WTC11 (cell line): ENCODE measurements around the gene TTC7B. TPM values are rescaled to one million over a fixed set of nuclear protein-coding genes. Genes with fewer than 3 reads are reported as not detected.

Experiments
- ATAC-seq: fragments of 200-7000 bp; cut with Tn5 transposase; 2 replicates; pipeline ENCODE4 v1.10.0; 2021; ENCODE audit warnings: mild to moderate bottlenecking, moderate library complexity
- CTCF ChIA-PET: fragments of 300-600 bp; sonication (Branson Sonifier 250); formaldehyde crosslinking; loops from one replicate; lab custom pipeline; 2021; ENCODE audit warnings: antibody characterized with exemption; lab: Charles Lee
- POLR2A ChIA-PET: fragments of 350-600 bp; sonication (Branson Sonifier 250); formaldehyde crosslinking; loops from one replicate; lab custom pipeline; 2021; ENCODE audit warnings: antibody characterized with exemption; lab: Charles Lee
- DNase-seq: peaks from one replicate; pipeline ENCODE4 v3.0.0; 2021; ENCODE audit warnings: low spot score
- H3K27ac Mint-ChIP-seq: 2 replicates; pipeline ENCODE4 v1.8.0; 2021; ENCODE audit warnings: mixed read lengths
- H3K27me3 Mint-ChIP-seq: 2 replicates; pipeline ENCODE4 v1.8.0; 2021; ENCODE audit warnings: low read depth, mild to moderate bottlenecking, moderate library complexity, mixed read lengths
- H3K36me3 Mint-ChIP-seq: 2 replicates; pipeline ENCODE4 v1.8.0; 2021; ENCODE audit warnings: mixed read lengths
- H3K4me1 Mint-ChIP-seq: 2 replicates; pipeline ENCODE4 v1.8.0; 2022; ENCODE audit warnings: mixed read lengths
- H3K4me3 Mint-ChIP-seq: 2 replicates; pipeline ENCODE4 v1.8.0; 2021; ENCODE audit warnings: mild to moderate bottlenecking, moderate library complexity, mixed read lengths
- H3K9me3 Mint-ChIP-seq: 2 replicates; pipeline ENCODE4 v1.8.0; 2021; ENCODE audit warnings: mixed read lengths
- ETV6 ChIP-seq: sonication (generic); formaldehyde crosslinking; IDR thresholded peaks from 2 replicates; pipeline ENCODE4 v1.8.1; 2022; ENCODE audit warnings: mild to moderate bottlenecking, missing genetic modification reagents
- GTF2I ChIP-seq: fragments of 250-450 bp; sonication (Bioruptor Pico); conservative IDR thresholded peaks from 2 replicates; pipeline ENCODE4 v1.4.0; 2021; ENCODE audit warnings: mild to moderate bottlenecking
- HMGA2 ChIP-seq: fragments of 250-450 bp; sonication (Bioruptor Pico); IDR thresholded peaks from 2 replicates; pipeline ENCODE4 v1.4.0; 2021; ENCODE audit warnings: mild to moderate bottlenecking, moderate library complexity
- HMGXB4 ChIP-seq: sonication (generic); formaldehyde crosslinking; IDR thresholded peaks from 2 replicates; pipeline ENCODE4 v1.8.1; 2023; ENCODE audit warnings: mild to moderate bottlenecking, moderate library complexity, missing genetic modification reagents
- MAX ChIP-seq: sonication (generic); formaldehyde crosslinking; IDR thresholded peaks from 2 replicates; pipeline ENCODE4 v1.8.0; 2022; ENCODE audit warnings: mild to moderate bottlenecking, missing genetic modification reagents
- NR2C2 ChIP-seq: sonication (generic); formaldehyde crosslinking; IDR thresholded peaks from 2 replicates; pipeline ENCODE4 v1.8.0; 2022; ENCODE audit warnings: mild to moderate bottlenecking, missing genetic modification reagents
- SMAD3 ChIP-seq: sonication (generic); formaldehyde crosslinking; IDR thresholded peaks from 2 replicates; pipeline ENCODE4 v1.8.0; 2022; ENCODE audit warnings: missing genetic modification reagents, mild to moderate bottlenecking, borderline replicate concordance
- TEAD4 ChIP-seq: sonication (generic); formaldehyde crosslinking; IDR thresholded peaks from 2 replicates; pipeline ENCODE4 v1.8.0; 2022; ENCODE audit warnings: mild to moderate bottlenecking, missing genetic modification reagents
- ZBTB43 ChIP-seq: sonication (generic); formaldehyde crosslinking; IDR thresholded peaks from 2 replicates; pipeline ENCODE4 v1.8.1; 2023; ENCODE audit warnings: mild to moderate bottlenecking, missing genetic modification reagents
- ZMAT4 ChIP-seq: fragments of 250-450 bp; sonication (Bioruptor Pico); IDR thresholded peaks from 2 replicates; pipeline ENCODE4 v1.9.0; 2021; ENCODE audit warnings: mild to moderate bottlenecking
- ZNF219 ChIP-seq: sonication (generic); formaldehyde crosslinking; IDR thresholded peaks from 2 replicates; pipeline ENCODE4 v1.8.0; 2023; ENCODE audit warnings: missing genetic modification reagents, mild to moderate bottlenecking, borderline replicate concordance
- ZNF263 ChIP-seq: sonication (generic); formaldehyde crosslinking; IDR thresholded peaks from 2 replicates; pipeline ENCODE4 v1.8.1; 2022; ENCODE audit warnings: low read depth, mild to moderate bottlenecking, moderate library complexity, missing genetic modification reagents
- ZNF396 ChIP-seq: fragments of 250-450 bp; sonication (Bioruptor Pico); IDR thresholded peaks from 2 replicates; pipeline ENCODE4 v1.8.0; 2021; ENCODE audit warnings: mild to moderate bottlenecking, moderate library complexity, borderline replicate concordance
- total RNA-seq: library from RNA; stranded (reverse); gene quantifications from 3 replicates; pipeline ENCODE4 v1.2.3, GENCODE V29; 2021
- TF ChIP-seq, protein P1 (sequence below): sonication (generic); formaldehyde crosslinking; IDR thresholded peaks from 2 replicates; pipeline ENCODE4 v1.8.1; 2023; ENCODE audit warnings: mild to moderate bottlenecking, missing genetic modification reagents
- TF ChIP-seq, protein P2 (sequence below): sonication (generic); formaldehyde crosslinking; IDR thresholded peaks from 2 replicates; pipeline ENCODE4 v1.8.1; 2022; ENCODE audit warnings: missing genetic modification reagents, borderline replicate concordance
- TF ChIP-seq, protein P3 (sequence below): sonication (generic); formaldehyde crosslinking; IDR thresholded peaks from 2 replicates; pipeline ENCODE4 v1.8.1; 2023; ENCODE audit warnings: mild to moderate bottlenecking, missing genetic modification reagents, borderline replicate concordance
- TF ChIP-seq, protein P4 (sequence below): sonication (generic); formaldehyde crosslinking; IDR thresholded peaks from 2 replicates; pipeline ENCODE4 v1.8.0; 2022; ENCODE audit warnings: mild to moderate bottlenecking, missing genetic modification reagents

The TTC7B gene
- total RNA-seq, 1 experiment from 2014 or later = 27.6 TPM

GRCh38 chr14:90805084-90805391, 11.2 kb downstream of the TTC7B start (continued):
- no peak for TF ChIP-seq TEAD4 (CRISPR knock-in tag)
- TF ChIP-seq, protein P1, sequence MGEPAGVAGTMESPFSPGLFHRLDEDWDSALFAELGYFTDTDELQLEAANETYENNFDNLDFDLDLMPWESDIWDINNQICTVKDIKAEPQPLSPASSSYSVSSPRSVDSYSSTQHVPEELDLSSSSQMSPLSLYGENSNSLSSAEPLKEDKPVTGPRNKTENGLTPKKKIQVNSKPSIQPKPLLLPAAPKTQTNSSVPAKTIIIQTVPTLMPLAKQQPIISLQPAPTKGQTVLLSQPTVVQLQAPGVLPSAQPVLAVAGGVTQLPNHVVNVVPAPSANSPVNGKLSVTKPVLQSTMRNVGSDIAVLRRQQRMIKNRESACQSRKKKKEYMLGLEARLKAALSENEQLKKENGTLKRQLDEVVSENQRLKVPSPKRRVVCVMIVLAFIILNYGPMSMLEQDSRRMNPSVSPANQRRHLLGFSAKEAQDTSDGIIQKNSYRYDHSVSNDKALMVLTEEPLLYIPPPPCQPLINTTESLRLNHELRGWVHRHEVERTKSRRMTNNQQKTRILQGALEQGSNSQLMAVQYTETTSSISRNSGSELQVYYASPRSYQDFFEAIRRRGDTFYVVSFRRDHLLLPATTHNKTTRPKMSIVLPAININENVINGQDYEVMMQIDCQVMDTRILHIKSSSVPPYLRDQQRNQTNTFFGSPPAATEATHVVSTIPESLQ (CRISPR knock-in tag) = no peak
- no peak for TF ChIP-seq ZBTB43
- no peak for TF ChIP-seq NR2C2
- no peak for TF ChIP-seq ETV6
- no peak for TF ChIP-seq MAX (CRISPR knock-in tag)

- ATAC-seq = no peak
- H3K27me3 Mint-ChIP-seq = no peaks in the 10 kb centered on the region
- ChIA-PET CTCF (interaction anchor here (0.6 to 2.0 kb wide), 8 partner anchors 8 to 618 kb away, joined by 3 to 19 read pairs (median 4); partner anchors contain the start of gene TTC7B), POLR2A (interaction anchor here (0.9 kb wide), 1 partner anchor 9 kb away, joined by 4 read pairs; no protein-coding TSS in a partner anchor)
- TF ChIP-seq ZNF396 (CRISPR knock-in tag) = no peak
- TF ChIP-seq GTF2I (CRISPR knock-in tag) = no peak
- TF ChIP-seq, protein P2, sequence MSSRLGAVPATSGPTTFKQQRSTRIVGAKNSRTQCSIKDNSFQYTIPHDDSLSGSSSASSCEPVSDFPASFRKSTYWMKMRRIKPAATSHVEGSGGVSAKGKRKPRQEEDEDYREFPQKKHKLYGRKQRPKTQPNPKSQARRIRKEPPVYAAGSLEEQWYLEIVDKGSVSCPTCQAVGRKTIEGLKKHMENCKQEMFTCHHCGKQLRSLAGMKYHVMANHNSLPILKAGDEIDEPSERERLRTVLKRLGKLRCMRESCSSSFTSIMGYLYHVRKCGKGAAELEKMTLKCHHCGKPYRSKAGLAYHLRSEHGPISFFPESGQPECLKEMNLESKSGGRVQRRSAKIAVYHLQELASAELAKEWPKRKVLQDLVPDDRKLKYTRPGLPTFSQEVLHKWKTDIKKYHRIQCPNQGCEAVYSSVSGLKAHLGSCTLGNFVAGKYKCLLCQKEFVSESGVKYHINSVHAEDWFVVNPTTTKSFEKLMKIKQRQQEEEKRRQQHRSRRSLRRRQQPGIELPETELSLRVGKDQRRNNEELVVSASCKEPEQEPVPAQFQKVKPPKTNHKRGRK (CRISPR knock-in tag) = no peak
- no peak for TF ChIP-seq ZNF263 (CRISPR knock-in tag)
- TF ChIP-seq, protein P3, sequence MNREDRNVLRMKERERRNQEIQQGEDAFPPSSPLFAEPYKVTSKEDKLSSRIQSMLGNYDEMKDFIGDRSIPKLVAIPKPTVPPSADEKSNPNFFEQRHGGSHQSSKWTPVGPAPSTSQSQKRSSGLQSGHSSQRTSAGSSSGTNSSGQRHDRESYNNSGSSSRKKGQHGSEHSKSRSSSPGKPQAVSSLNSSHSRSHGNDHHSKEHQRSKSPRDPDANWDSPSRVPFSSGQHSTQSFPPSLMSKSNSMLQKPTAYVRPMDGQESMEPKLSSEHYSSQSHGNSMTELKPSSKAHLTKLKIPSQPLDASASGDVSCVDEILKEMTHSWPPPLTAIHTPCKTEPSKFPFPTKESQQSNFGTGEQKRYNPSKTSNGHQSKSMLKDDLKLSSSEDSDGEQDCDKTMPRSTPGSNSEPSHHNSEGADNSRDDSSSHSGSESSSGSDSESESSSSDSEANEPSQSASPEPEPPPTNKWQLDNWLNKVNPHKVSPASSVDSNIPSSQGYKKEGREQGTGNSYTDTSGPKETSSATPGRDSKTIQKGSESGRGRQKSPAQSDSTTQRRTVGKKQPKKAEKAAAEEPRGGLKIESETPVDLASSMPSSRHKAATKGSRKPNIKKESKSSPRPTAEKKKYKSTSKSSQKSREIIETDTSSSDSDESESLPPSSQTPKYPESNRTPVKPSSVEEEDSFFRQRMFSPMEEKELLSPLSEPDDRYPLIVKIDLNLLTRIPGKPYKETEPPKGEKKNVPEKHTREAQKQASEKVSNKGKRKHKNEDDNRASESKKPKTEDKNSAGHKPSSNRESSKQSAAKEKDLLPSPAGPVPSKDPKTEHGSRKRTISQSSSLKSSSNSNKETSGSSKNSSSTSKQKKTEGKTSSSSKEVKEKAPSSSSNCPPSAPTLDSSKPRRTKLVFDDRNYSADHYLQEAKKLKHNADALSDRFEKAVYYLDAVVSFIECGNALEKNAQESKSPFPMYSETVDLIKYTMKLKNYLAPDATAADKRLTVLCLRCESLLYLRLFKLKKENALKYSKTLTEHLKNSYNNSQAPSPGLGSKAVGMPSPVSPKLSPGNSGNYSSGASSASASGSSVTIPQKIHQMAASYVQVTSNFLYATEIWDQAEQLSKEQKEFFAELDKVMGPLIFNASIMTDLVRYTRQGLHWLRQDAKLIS (CRISPR knock-in tag) = no peak
- no peak for TF ChIP-seq ZBTB43
- no peak for TF ChIP-seq HMGA2 (CRISPR knock-in tag)
- TF ChIP-seq ZMAT4 (CRISPR knock-in tag) = no peak
- no peak for TF ChIP-seq HMGXB4 (CRISPR knock-in tag)
- TF ChIP-seq SMAD3 (CRISPR knock-in tag) = no peak
- TF ChIP-seq, protein P4, sequence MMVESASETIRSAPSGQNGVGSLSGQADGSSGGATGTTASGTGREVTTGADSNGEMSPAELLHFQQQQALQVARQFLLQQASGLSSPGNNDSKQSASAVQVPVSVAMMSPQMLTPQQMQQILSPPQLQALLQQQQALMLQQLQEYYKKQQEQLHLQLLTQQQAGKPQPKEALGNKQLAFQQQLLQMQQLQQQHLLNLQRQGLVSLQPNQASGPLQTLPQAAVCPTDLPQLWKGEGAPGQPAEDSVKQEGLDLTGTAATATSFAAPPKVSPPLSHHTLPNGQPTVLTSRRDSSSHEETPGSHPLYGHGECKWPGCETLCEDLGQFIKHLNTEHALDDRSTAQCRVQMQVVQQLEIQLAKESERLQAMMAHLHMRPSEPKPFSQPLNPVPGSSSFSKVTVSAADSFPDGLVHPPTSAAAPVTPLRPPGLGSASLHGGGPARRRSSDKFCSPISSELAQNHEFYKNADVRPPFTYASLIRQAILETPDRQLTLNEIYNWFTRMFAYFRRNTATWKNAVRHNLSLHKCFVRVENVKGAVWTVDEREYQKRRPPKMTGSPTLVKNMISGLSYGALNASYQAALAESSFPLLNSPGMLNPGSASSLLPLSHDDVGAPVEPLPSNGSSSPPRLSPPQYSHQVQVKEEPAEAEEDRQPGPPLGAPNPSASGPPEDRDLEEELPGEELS = no peak
- TF ChIP-seq ZNF219 (CRISPR knock-in tag) = no peak
- DNase-seq = no peak
- H3K36me3 Mint-ChIP-seq = no peaks in the 10 kb centered on the region
- peak overlapping the region; percentile 84 for H3K27ac Mint-ChIP-seq
- H3K9me3 Mint-ChIP-seq = no peaks in the 10 kb centered on the region
- H3K4me1 Mint-ChIP-seq = peaks cover 14% of the 10 kb centered on the region
- H3K4me3 Mint-ChIP-seq = no peak overlapping the region
Measured at GRCh38 chr14:90804292-90805083, 11.7 kb downstream of the TTC7B start.
